Smooth muscle cell (in vitro differentiated cells): ENCODE measurements around the gene PTPRA. TPM values are rescaled to one million over a fixed set of nuclear protein-coding genes. Genes with fewer than 3 reads are reported as not detected.

Source experiments
- DNase-seq: peaks from one replicate; lab custom pipeline; 2025; ENCODE audit not compliant: unreplicated experiment; lab: John Stamatoyannopoulos, UW
- H2AFZ ChIP-seq: fragments of 200-600 bp; sonication (generic); 2 replicates; pipeline ENCODE4 v1.6.0; 2016; ENCODE audit warnings: antibody characterized with exemption, low read depth, mild to moderate bottlenecking
- H3F3A ChIP-seq: fragments of 200-600 bp; sonication (generic); 2 replicates; pipeline ENCODE4 v1.6.0; 2017; ENCODE audit warnings: antibody characterized with exemption, low read depth
- H3K27ac ChIP-seq: fragments of 200-600 bp; sonication (generic); 2 replicates; pipeline ENCODE4 v1.5.1; 2016; ENCODE audit warnings: low read depth, mild to moderate bottlenecking
- H3K27me3 ChIP-seq: fragments of 200-600 bp; sonication (generic); 2 replicates; pipeline ENCODE4 v1.6.1; 2016; ENCODE audit warnings: low read depth, mild to moderate bottlenecking
- H3K36me3 ChIP-seq: fragments of 200-600 bp; sonication (generic); 2 replicates; pipeline ENCODE4 v1.5.1; 2016; ENCODE audit warnings: low read depth
- H3K4me1 ChIP-seq: fragments of 200-600 bp; sonication (generic); 2 replicates; pipeline ENCODE4 v1.5.1; 2016; ENCODE audit warnings: low read depth
- H3K4me2 ChIP-seq: fragments of 200-600 bp; sonication (generic); 2 replicates; pipeline ENCODE4 v1.6.0; 2016; ENCODE audit warnings: mild to moderate bottlenecking
- H3K4me3 ChIP-seq: fragments of 200-600 bp; sonication (generic); 2 replicates; pipeline ENCODE4 v1.5.1; 2016; ENCODE audit warnings: mild to moderate bottlenecking
- H3K79me2 ChIP-seq: fragments of 200-600 bp; sonication (generic); 2 replicates; pipeline ENCODE4 v1.6.0; 2016; ENCODE audit warnings: low read depth, mild to moderate bottlenecking
- H3K9ac ChIP-seq: fragments of 200-600 bp; sonication (generic); 2 replicates; pipeline ENCODE4 v1.6.0; 2016; ENCODE audit warnings: low read depth
- H3K9me3 ChIP-seq: fragments of 200-600 bp; sonication (generic); replicated peaks from 2 replicates; pipeline ENCODE4 v1.5.1; 2016; ENCODE audit warnings: low read depth
- H4K20me1 ChIP-seq: fragments of 200-600 bp; sonication (generic); 2 replicates; pipeline ENCODE4 v1.6.0; 2016; ENCODE audit warnings: low read depth
- CTCF ChIP-seq: fragments of 200-600 bp; sonication (generic); IDR thresholded peaks from 2 replicates; pipeline ENCODE4 v1.5.1; 2017; ENCODE audit warnings: borderline replicate concordance, mild to moderate bottlenecking, antibody characterized with exemption; ENCODE audit not compliant: insufficient read depth, poor library complexity, severe bottlenecking
- WGBS: methylation state at CpG from one replicate; pipeline ENCODE4 v1.1.7; 2016; ENCODE audit warnings: low lambda C conversion rate; 5-methylcytosine and 5-hydroxymethylcytosine counted together
- polyA plus RNA-seq: library from polyadenylated mRNA; unstranded; fragments of >200 nt; fragmentation: Nextera tagmentation; extraction: Ambion mirVana; gene quantifications from 2 replicates; pipeline ENCODE4 v1.2.1, GENCODE V29; 2016
- total RNA-seq: library from RNA; depleted of rRNA; stranded (reverse); fragments of >200 nt; gene quantifications from 2 replicates; pipeline ENCODE4 v1.2.3, GENCODE V29; 2014

The PTPRA gene
- total and polyA plus RNA-seq, 2 experiments from 2014 or later = 38.4 to 48.9 TPM

DNA sequence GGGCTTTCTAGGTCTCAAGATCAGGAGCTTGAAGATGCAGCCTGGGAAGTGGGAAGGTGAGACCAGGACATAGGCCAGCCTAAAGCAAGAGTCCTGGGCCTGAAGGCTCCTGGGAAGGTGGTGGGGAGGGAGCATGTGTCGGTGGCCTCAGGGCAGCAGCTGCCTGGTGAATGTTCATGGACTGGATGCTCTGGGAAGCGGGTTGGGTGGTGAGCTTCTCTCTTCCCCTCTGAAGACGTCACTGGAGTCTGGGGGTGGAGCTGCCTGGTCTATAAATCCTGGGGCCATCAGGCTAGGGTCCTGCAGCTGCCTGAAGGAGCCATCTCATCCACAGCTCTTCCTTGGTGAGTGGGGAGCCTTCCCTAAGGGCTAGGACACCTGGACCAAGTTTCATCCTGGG, 170.0 kb downstream of the PTPRA start, which contains the start of gene GNRH2:
Gene GNRH2 (plus strand): TSS at position 301 of the 400 bp plus-strand sequence. CDS start 793 bp downstream, outside the sequence.
- Histone ChIP-seq H2AFZ (no peak within 1 kb of the TSS), H3K9ac (no peak within 1 kb of the TSS), H3K79me2 (peaks cover 13% of the 10 kb centered on the region), H3K4me3 (no peak within 1 kb of the TSS), H3K4me2 (no peak within 1 kb of the TSS), H3F3A (no peaks in the 10 kb centered on the region), H3K9me3 (no peaks in the 10 kb centered on the region), H4K20me1 (no peaks in the 10 kb centered on the region), H3K27me3 (no peaks in the 10 kb centered on the region), H3K27ac (no peak within 1 kb of the TSS), H3K36me3 (no peaks in the 10 kb centered on the region), H3K4me1 (no peaks in the 10 kb centered on the region)
- 69% methylated on average over 3 of the region's 3 CpGs for WGBS
- no peak for TF ChIP-seq CTCF
- no peak for DNase-seq

DNA sequence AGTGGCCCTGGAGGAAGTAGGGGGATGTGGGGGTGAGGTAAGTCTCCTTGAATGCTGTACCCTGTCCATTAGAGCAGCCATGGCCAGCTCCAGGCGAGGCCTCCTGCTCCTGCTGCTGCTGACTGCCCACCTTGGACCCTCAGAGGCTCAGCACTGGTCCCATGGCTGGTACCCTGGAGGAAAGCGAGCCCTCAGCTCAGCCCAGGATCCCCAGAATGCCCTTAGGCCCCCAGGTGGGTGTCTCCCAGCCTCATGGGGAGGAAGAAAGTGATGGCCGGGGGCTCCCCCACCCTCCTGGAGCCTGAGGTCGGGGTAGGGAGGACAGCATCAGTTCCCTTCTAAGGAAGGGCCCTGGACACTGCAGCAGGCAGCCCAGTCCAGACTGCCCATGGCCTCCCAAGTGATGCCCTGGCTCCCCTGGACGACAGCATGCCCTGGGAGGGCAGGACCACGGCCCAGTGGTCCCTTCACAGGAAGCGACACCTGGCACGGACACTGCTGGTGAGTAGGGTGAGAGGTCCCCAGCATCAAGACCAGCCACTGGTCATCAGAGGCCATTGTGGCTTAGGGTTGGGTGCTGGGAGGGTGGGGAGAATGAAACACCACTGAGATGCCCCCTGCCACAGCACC, 171.2 kb downstream of the PTPRA start:
- Histone ChIP-seq H2AFZ (no peak overlapping the region), H3K9me3 (no peaks in the 10 kb centered on the region), H3K4me3 (no peak overlapping the region), H4K20me1 (no peaks in the 10 kb centered on the region), H3K79me2 (peaks cover 13% of the 10 kb centered on the region), H3K4me1 (no peaks in the 10 kb centered on the region), H3F3A (no peaks in the 10 kb centered on the region), H3K27me3 (no peaks in the 10 kb centered on the region), H3K4me2 (peak overlapping the region; percentile 97), H3K9ac (no peak overlapping the region), H3K27ac (peak overlapping the region; percentile 81), H3K36me3 (no peaks in the 10 kb centered on the region)
- DNase-seq = no peak
- WGBS = 93% methylated on average over 8 of the region's 8 CpGs
- TF ChIP-seq CTCF = no peak

- peaks cover 13% of the 10 kb centered on the region for H3K79me2 ChIP-seq
- peak overlapping the region; percentile 97 for H3K4me2 ChIP-seq
- peak overlapping the region; percentile 81 for H3K27ac ChIP-seq
- TF ChIP-seq CTCF = no peak
- H3K27me3 ChIP-seq = no peaks in the 10 kb centered on the region
- no peaks in the 10 kb centered on the region for H3K36me3 ChIP-seq
- DNase-seq = peak; percentile 95
- H2AFZ ChIP-seq = peak overlapping the region; percentile 49
- WGBS = 10% methylated on average over 10 of the region's 24 CpGs
- peak overlapping the region; percentile 78 for H3K9ac ChIP-seq
- H3K9me3 ChIP-seq = no peaks in the 10 kb centered on the region
- H3K4me1 ChIP-seq = no peaks in the 10 kb centered on the region
- H3K4me3 ChIP-seq = peak overlapping the region; percentile 98
- no peaks in the 10 kb centered on the region for H3F3A ChIP-seq
- H4K20me1 ChIP-seq = no peaks in the 10 kb centered on the region
Observed at GRCh38 chr20:3045042-3045815, 171.9 kb downstream of the PTPRA start.
